NCI-H128 (cell line): ENCODE results near the gene IQGAP3.

ENCODE experiments used
- DNase-seq: peaks from one replicate; lab custom pipeline; 2025; ENCODE audit not compliant: unreplicated experiment; lab: John Stamatoyannopoulos, UW

The IQGAP3 gene

GRCh38 chr1:156546267-156546666, 26.1 kb downstream of the IQGAP3 start:
- no peak for DNase-seq

GRCh38 chr1:156544592-156545102, 27.7 kb downstream of the IQGAP3 start:
- no peak for DNase-seq

- DNase-seq: no peak
These were observed 29.3 kb downstream of the IQGAP3 start for GRCh38 chr1:156543066-156543465.

- DNase-seq: no peak
These were observed 31.4 kb downstream of the IQGAP3 start for GRCh38 chr1:156540955-156541354.

GRCh38 chr1:156539818-156540355, 32.5 kb downstream of the IQGAP3 start:
- DNase-seq: no peak

- no peak for DNase-seq
These were observed 33.5 kb downstream of the IQGAP3 start for GRCh38 chr1:156538711-156539440.

- DNase-seq: no peak
These were observed 35.3 kb downstream of the IQGAP3 start for GRCh38 chr1:156537027-156537426.

- no peak for DNase-seq
These were observed 37.8 kb downstream of the IQGAP3 start for GRCh38 chr1:156534424-156535060.

GRCh38 chr1:156533568-156534220, 38.7 kb downstream of the IQGAP3 start:
- DNase-seq: no peak

GRCh38 chr1:156532374-156532773, 40.0 kb downstream of the IQGAP3 start:
- no peak for DNase-seq

GRCh38 chr1:156530006-156530405, 42.4 kb downstream of the IQGAP3 start:
- no peak for DNase-seq

- no peak for DNase-seq
These were observed 43.4 kb downstream of the IQGAP3 start for GRCh38 chr1:156528875-156529425.

GRCh38 chr1:156528231-156528630, 44.1 kb downstream of the IQGAP3 start:
- no peak for DNase-seq

- DNase-seq: no peak
These were observed 44.8 kb downstream of the IQGAP3 start for GRCh38 chr1:156527584-156527983.

GRCh38 chr1:156525856-156526489, 46.4 kb downstream of the IQGAP3 start:
- no peak for DNase-seq

GRCh38 chr1:156525071-156525501, 47.3 kb downstream of the IQGAP3 start:
- no peak for DNase-seq

GRCh38 chr1:156524481-156524869, 47.9 kb downstream of the IQGAP3 start:
- DNase-seq: no peak

GRCh38 chr1:156523801-156524480, 48.4 kb downstream of the IQGAP3 start:
- no peak for DNase-seq

GRCh38 chr1:156522443-156522970, 49.9 kb downstream of the IQGAP3 start:
- DNase-seq: no peak

- no peak for DNase-seq
These were observed 54.6 kb downstream of the IQGAP3 start for GRCh38 chr1:156517748-156518147.
